ENCODE data around the gene NKAIN4.

NKAIN4 gene

DNA sequence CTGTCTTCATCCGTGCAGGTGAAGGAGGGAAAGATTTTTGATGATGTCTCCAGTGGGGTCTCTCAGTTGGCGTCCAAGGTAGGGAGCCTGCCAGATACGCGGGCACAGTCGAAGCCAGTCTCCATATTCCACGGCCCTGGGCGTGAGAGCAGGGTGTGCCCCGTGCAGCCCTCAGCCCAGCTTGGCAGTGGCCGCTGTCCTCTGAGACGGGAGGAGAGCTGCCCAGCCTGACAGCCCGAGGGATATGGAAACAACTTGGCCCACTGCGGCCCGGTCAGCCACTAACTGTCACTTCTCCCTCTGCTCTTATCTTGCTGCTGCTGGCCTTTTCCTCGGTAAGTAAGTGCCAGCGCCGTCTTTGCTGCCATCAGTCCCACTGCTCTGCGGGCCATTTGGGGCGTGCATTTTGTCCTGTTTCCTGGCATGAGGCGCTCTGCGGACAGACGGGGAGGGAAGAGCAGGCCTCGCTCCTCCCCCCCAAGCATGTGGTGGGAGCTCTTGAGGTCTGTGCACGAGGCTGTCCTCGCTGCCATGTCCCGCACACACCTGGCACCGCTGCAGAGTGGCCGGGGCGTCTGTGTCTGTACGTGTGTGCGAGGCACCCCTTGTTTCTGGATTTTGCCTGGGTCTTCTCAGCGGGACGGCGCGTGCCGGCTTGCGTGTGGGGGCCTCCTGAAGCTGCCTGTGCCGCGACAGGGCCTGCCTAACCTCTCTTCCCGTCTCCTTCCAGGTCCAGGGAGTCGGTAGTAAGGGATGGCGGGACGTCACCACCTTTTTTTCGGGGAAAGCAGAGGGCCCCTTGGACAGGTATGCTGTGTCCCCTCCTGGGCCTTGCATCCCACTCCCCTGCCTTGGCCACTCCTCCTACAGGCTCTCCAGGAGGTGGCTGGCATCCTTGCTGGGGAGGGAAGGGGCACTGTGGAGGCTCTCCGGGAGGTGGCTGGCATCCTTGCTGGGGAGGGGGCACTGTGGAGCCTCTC lies 31.7 kb upstream of the NKAIN4 start:
- ChIA-PET CTCF (interaction anchor here (1.7 to 10.3 kb wide), 6 partner anchors 10 to 62 kb away, joined by 4 to 92 read pairs (median 6); partner anchors contain the start of gene ARFGAP1), POLR2A (interaction anchor here (0.9 to 1.4 kb wide), 3 partner anchors 8 to 63 kb away, joined by 4 to 5 read pairs (median 4); partner anchors contain the start of gene ARFGAP1)
- DNase-seq (ENCODE audit: low read depth, low spot score) = no peak
- H3K4me3 ChIP-seq (ENCODE audit: low read depth, low read length) = no peak overlapping the region
- TF ChIP-seq, protein P1, sequence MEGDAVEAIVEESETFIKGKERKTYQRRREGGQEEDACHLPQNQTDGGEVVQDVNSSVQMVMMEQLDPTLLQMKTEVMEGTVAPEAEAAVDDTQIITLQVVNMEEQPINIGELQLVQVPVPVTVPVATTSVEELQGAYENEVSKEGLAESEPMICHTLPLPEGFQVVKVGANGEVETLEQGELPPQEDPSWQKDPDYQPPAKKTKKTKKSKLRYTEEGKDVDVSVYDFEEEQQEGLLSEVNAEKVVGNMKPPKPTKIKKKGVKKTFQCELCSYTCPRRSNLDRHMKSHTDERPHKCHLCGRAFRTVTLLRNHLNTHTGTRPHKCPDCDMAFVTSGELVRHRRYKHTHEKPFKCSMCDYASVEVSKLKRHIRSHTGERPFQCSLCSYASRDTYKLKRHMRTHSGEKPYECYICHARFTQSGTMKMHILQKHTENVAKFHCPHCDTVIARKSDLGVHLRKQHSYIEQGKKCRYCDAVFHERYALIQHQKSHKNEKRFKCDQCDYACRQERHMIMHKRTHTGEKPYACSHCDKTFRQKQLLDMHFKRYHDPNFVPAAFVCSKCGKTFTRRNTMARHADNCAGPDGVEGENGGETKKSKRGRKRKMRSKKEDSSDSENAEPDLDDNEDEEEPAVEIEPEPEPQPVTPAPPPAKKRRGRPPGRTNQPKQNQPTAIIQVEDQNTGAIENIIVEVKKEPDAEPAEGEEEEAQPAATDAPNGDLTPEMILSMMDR (IDR thresholded peaks at IDR 0.05; ENCODE audit: insufficient read depth, low read length, missing control alignments) = no peak

DNA sequence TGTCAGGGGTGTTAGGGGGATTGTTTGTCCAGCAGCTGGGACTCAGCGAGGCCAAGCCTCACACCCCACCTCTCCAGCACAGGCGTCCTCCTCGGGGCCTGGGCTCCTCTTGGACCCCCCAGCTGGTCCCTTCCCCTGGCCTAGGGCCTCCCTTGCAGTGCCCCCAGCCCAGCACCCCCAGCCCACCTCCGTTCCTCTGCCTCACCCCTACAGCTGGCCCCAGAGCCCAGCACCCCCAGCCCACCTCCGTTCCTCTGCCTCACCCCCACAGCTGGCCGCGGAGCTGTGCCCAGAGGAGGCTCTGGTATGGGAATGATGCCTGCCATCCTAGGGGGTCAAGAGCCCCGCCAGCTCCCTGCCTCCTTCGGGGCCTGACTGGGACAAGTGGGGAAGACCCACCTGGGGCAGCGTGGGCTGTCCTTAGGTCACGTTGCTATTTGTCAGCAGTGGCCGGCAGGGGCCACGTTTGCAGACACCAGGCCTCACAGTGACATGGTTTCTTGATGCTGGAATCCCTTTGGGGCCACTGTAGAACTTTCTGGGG lies 30.8 kb upstream of the NKAIN4 start:
- CTCF ChIA-PET = interaction anchor here (1.3 to 2.0 kb wide), 5 partner anchors 9 to 61 kb away, joined by 4 to 9 read pairs (median 4); partner anchors contain the start of gene ARFGAP1
- TF ChIP-seq, protein P1 (IDR thresholded peaks at IDR 0.05; ENCODE audit: insufficient read depth, low read length, missing control alignments) = no peak
- POLR2A ChIA-PET = interaction anchor here (0.9 to 1.4 kb wide), 2 partner anchors 13 to 62 kb away, joined by 4 read pairs; partner anchors contain the start of gene ARFGAP1
- H3K4me3 ChIP-seq (ENCODE audit: low read depth, low read length) = no peak overlapping the region
- no peak for DNase-seq (ENCODE audit: low read depth, low spot score)

DNA sequence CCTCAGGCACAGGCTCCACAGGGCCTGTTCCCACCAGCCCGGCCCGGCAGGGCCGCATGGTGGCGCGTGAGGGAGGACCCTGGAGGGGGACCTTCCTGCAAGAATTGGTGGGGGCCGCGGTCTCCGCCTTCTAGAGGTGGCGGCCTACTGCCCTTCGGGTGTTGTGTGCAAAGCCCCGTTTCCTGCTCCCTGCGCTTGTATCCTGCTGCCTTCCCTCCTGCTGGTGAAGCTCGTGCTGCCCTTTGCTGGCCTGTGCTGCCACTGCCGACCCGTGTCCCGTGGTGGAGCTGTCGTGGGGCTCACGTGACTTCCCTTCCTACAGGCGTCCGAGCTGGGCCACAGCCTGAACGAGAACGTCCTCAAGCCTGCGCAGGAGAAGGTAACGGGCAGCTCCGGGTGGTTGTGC lies 30.3 kb upstream of the NKAIN4 start:
- TF ChIP-seq, protein P1 (IDR thresholded peaks at IDR 0.05; ENCODE audit: insufficient read depth, low read length, missing control alignments) = no peak
- DNase-seq (ENCODE audit: low read depth, low spot score) = no peak
- POLR2A ChIA-PET = interaction anchor here (1.4 kb wide), 1 partner anchor 12 kb away, joined by 4 read pairs; the partner anchor contains the start of gene ARFGAP1
- H3K4me3 ChIP-seq (ENCODE audit: low read depth, low read length) = no peak overlapping the region
- CTCF ChIA-PET = interaction anchor here (1.3 to 2.0 kb wide), 5 partner anchors 8 to 60 kb away, joined by 4 to 9 read pairs (median 4); partner anchors contain the start of gene ARFGAP1

DNA sequence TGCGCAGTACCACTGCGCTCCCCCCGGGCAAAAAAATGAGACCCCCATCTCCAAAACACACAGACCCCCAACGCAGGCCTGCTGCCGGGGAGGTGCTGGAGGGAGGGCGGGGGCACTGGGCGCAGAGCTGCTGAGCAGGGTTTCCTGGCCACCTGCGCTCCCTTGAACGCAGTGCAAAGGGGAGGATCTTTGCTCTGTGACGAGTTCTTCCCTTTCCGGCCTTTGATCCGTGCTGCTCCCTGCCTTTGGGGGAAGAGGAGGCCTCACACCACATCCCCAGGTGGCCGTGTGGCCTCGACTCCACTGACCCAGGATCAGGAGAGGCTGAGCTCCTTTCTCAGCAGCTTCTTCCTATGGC lies 29.8 kb upstream of the NKAIN4 start:
- ChIA-PET POLR2A (interaction anchor here (1.4 kb wide), 1 partner anchor 12 kb away, joined by 4 read pairs; the partner anchor contains the start of gene ARFGAP1), CTCF (interaction anchor here (1.3 to 2.0 kb wide), 4 partner anchors 8 to 60 kb away, joined by 4 to 9 read pairs (median 4); no protein-coding TSS in a partner anchor)
- no peak overlapping the region for H3K4me3 ChIP-seq (ENCODE audit: low read depth, low read length)
- TF ChIP-seq, protein P1 (IDR thresholded peaks at IDR 0.05; ENCODE audit: insufficient read depth, low read length, missing control alignments) = no peak
- no peak for DNase-seq (ENCODE audit: low read depth, low spot score)

DNA sequence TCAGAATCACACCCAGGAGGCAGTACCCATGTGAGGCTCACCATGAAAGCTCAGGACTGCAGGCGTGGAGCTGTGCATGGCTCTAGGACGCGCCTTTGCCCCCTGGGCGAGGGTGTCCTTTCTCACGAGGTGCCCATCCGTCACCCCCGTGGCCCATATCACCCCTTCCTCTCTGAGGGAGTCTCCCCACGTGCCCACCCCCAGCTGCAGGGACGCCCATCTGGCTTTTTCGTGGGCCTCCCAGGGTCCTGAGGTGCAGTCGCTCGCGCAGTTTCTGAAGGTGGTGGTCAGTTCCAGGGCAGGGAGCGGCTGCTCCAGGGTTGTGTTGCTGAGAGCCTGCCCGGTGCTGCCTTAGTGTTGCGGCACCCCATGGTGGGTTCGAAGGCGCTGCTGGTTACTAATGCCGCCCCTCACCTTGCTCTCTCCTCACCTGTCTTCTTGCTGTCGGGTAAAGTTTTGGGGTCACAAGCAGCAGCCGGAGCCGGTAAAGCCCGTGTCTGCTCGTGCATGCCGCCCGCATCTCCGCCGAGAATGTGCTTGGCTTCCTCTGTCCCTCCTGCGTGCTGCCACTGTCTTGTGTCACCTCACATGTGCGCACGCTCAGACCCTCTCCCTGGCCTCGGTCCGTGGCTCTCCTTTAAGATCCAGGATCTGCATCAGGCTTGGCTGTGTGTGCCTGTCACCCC lies 29.3 kb upstream of the NKAIN4 start:
- no peak for DNase-seq (ENCODE audit: low read depth, low spot score)
- no peak overlapping the region for H3K4me3 ChIP-seq (ENCODE audit: low read depth, low read length)
- POLR2A ChIA-PET = interaction anchor here (1.0 kb wide), 1 partner anchor 9 kb away, joined by 3 read pairs; no protein-coding TSS in a partner anchor
- TF ChIP-seq, protein P1 (IDR thresholded peaks at IDR 0.05; ENCODE audit: insufficient read depth, low read length, missing control alignments) = no peak
- CTCF ChIA-PET = interaction anchor here (0.9 to 16.0 kb wide), 4 partner anchors 8 to 59 kb away, joined by 4 to 142 read pairs (median 20); no protein-coding TSS in a partner anchor

Measured in AG04449 (cell line).